Measurements from ENCODE around the gene RNF223. TPM values are rescaled to one million over a fixed set of nuclear protein-coding genes. Genes with fewer than 3 reads are reported as not detected.

The RNF223 gene
- total and polyA plus RNA-seq, 2 donors (not counting 3 experiments of a cell fraction or from before 2014, with no cell fraction given): not detected

DNA sequence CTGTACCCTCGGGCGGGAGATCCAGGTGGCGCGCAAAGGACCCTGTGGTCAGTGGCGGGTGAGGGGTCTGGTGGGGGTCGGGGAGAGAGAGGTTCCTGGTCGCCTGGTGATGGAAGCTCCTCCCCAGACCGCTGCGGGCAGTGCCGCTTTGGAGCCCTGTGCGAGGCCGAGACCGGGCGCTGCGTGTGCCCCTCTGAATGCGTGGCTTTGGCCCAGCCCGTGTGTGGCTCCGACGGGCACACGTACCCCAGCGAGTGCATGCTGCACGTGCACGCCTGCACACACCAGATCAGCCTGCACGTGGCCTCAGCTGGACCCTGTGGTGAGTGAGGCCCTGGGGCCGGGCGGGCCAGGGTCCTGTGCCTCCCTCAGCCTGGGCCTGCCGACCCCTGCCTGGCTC, 30.7 kb downstream of the RNF223 start:
- Histone ChIP-seq H2AFZ (ENCODE audit: low read depth, low read length) (no peak overlapping the region), H3K9ac (replicated peaks; ENCODE audit: extremely low read depth, insufficient read depth, low read length) (no peak overlapping the region), H3K27ac (ENCODE audit: insufficient read depth, low read depth, low read length) (no peak overlapping the region), H3K27me3 (ENCODE audit: control insufficient read depth in 2 of 2, insufficient read depth in 2 of 2, low read length in 2 of 2) (no peaks in the 10 kb centered on the region), H4K20me1 (replicated peaks; ENCODE audit: control insufficient read depth, extremely low read depth, insufficient read depth, low read length) (no peaks in the 10 kb centered on the region), H3K36me3 (ENCODE audit: control insufficient read depth in 2 of 2, extremely low read depth in 1 of 2, insufficient read depth in 2 of 2, low read length in 2 of 2) (peaks cover 0 to 16% of the 10 kb centered on the region in 2 experiments), H3K9me1 (replicated peaks; ENCODE audit: control insufficient read depth, extremely low read depth, insufficient read depth, low read length) (no peaks in the 10 kb centered on the region), H3K4me2 (ENCODE audit: insufficient read depth, low read length) (no peak overlapping the region), H3K9me3 (replicated peaks; ENCODE audit: control insufficient read depth, insufficient read depth, low read length) (no peaks in the 10 kb centered on the region), H3K4me1 (ENCODE audit: control insufficient read depth, extremely low read depth, insufficient read depth, low read length) (peaks cover 7% of the 10 kb centered on the region), H3K4me3 (replicated peaks in 1 of 3; ENCODE audit: insufficient read depth in 1 of 3, low read depth in 1 of 3, low read length in 3 of 3) (no peak overlapping the region), H3K79me2 (ENCODE audit: control insufficient read depth, insufficient read depth, low read length) (no peaks in the 10 kb centered on the region)
- ChIA-PET POLR2A (no interaction called here), CTCF (no interaction called here)
- intact Hi-C loops (cut with micrococcal nuclease) (no loop called here), dilution Hi-C loops (cut with MboI; ENCODE audit: extremely low pct_ligation_motif_present, low sequenced_read_pairs) (no loop called here)
- TF ChIP-seq EZH2 (IDR thresholded peaks at IDR 0.05; ENCODE audit: borderline replicate concordance, low read depth, low read length, severe bottlenecking): no peak
- no peak for TF ChIP-seq JUN (IDR thresholded peaks at IDR 0.05; ENCODE audit: borderline replicate concordance, insufficient read depth, insufficient read length, low read depth)
- TF ChIP-seq POLR2A (IDR thresholded peaks at IDR 0.05; ENCODE audit: low read depth, low read length): no peak
- TF ChIP-seq GATA2 (IDR thresholded peaks at IDR 0.05; ENCODE audit: insufficient read depth, insufficient read length, low read depth, low read length): no peak
- TF ChIP-seq MYC (IDR thresholded peaks at IDR 0.05; ENCODE audit: low read depth, low read length): no peak
- no peak for TF ChIP-seq FOS (IDR thresholded peaks at IDR 0.05; ENCODE audit: borderline replicate concordance, insufficient read depth, low read length)
- TF ChIP-seq, protein P1, sequence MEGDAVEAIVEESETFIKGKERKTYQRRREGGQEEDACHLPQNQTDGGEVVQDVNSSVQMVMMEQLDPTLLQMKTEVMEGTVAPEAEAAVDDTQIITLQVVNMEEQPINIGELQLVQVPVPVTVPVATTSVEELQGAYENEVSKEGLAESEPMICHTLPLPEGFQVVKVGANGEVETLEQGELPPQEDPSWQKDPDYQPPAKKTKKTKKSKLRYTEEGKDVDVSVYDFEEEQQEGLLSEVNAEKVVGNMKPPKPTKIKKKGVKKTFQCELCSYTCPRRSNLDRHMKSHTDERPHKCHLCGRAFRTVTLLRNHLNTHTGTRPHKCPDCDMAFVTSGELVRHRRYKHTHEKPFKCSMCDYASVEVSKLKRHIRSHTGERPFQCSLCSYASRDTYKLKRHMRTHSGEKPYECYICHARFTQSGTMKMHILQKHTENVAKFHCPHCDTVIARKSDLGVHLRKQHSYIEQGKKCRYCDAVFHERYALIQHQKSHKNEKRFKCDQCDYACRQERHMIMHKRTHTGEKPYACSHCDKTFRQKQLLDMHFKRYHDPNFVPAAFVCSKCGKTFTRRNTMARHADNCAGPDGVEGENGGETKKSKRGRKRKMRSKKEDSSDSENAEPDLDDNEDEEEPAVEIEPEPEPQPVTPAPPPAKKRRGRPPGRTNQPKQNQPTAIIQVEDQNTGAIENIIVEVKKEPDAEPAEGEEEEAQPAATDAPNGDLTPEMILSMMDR (IDR thresholded peaks at IDR 0.05; ENCODE audit: extremely low read depth in 1 of 2, insufficient read depth in 1 of 2, low read depth in 1 of 2, low read length in 2 of 2): no peak
- TF ChIP-seq POLR2AphosphoS5 (IDR thresholded peaks at IDR 0.05; ENCODE audit: insufficient read depth, low read depth, low read length): no peak
- TF ChIP-seq, protein P2, sequence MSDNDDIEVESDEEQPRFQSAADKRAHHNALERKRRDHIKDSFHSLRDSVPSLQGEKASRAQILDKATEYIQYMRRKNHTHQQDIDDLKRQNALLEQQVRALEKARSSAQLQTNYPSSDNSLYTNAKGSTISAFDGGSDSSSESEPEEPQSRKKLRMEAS (IDR thresholded peaks at IDR 0.05; ENCODE audit: insufficient read depth, insufficient read length): no peak
- DNase-seq (ENCODE audit: low read depth, low spot score) (no peak), FAIRE-seq (no peak)
- no TSS peak for BruUV-seq (replicated peaks)
